Left lobe of liver (tissue), 2 donors: Measurements from ENCODE around the gene GRM4. TPM values are rescaled to one million over a fixed set of nuclear protein-coding genes. Genes with fewer than 3 reads are reported as not detected.

Experiments used
- ATAC-seq: fragments of 200-7000 bp; cut with Tn5 transposase; one replicate; pipeline ENCODE4 v1.9.1; 2020; ENCODE audit warnings: mild to moderate bottlenecking, moderate library complexity
- DNase-seq: peaks from one replicate; pipeline ENCODE4 v3.0.0-alpha.2; 2020; ENCODE audit warnings: low spot score
- total RNA-seq: library from RNA; stranded (reverse); gene quantifications from one replicate; pipeline ENCODE4 v1.2.1, GENCODE V29; 2021
- donor health status: DM: no; HTN: no; CAD: no; lungs with moderate emphysema.
- donor health status: DM: no; HTN: yes; CAD: no.

The GRM4 gene
- total RNA-seq, 1 donor from 2014 or later, result not detected

DNA sequence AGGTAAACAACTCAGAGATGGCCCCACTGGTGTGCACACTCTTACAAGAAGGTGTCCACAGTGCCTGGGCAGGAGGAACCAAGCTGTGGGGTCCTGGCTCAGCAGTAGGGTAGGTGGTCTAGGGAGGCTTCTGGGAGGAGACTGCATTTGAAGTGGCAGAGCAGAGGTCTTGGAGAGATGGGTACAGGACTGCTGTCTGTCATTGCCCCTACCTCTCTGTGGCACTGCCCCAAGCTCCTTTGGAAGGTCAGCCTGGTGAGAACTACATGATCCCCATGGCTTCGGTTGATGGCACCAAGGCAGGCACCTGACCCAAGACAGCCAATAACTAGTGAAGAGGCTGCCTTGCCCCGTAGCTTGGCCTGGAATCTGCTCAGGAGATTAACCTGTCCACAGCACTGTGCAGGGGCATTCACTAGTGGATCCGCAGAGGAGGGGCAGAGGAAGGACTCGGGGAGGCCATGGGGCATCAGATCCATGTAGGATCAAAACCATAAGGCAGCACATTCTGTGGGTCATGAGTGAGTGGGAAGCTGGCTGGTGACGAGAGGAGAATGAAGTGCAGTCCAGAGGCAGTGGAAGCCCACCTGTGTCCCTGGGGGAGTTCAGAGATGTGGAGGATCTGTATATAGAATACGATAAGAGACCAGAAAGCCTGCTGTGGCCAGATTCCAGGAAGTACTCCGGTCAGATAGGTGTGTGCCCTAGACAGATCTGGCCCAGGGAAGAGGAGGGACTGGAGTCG, 162.0 kb downstream of the GRM4 start:
- peak; percentile 41 for DNase-seq
- no peak for ATAC-seq

GRCh38 chr6:33983109-33983716, 162.7 kb downstream of the GRM4 start:
- DNase-seq, result peak; percentile 53
- peak; percentile 78 for ATAC-seq

DNA sequence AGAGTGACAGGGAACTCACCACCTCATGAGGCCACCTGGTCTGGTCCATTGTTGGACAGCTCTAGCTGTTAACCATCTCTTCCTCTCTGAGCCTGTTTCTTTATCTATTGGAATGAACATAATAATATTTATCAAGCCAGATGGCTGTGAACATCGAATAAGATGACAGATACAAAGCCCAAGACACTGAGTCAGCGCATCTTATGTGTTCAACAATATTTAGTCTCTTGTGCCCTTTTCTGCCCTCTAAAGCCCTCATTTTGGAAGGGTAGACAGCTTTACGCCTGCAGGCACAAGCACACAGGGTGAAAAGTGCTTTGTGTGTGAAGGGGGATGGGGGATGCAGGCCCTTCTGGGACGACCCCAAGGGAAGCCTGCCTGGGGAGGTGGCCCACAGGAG, 164.0 kb downstream of the GRM4 start:
- ATAC-seq, result no peak
- DNase-seq, result no peak

GRCh38 chr6:33981421-33981820, 164.5 kb downstream of the GRM4 start:
- no peak for ATAC-seq
- peak; percentile 35 for DNase-seq

- DNase-seq (peak; percentile 41), ATAC-seq (no peak)
These were observed 165.4 kb downstream of the GRM4 start for GRCh38 chr6:33980176-33981175.

GRCh38 chr6:33979750-33980149, 166.1 kb downstream of the GRM4 start:
- DNase-seq, result peak; percentile 33
- ATAC-seq, result no peak

- DNase-seq (peak; percentile 22), ATAC-seq (no peak)
These were observed 167.3 kb downstream of the GRM4 start for GRCh38 chr6:33978412-33979150.

DNA sequence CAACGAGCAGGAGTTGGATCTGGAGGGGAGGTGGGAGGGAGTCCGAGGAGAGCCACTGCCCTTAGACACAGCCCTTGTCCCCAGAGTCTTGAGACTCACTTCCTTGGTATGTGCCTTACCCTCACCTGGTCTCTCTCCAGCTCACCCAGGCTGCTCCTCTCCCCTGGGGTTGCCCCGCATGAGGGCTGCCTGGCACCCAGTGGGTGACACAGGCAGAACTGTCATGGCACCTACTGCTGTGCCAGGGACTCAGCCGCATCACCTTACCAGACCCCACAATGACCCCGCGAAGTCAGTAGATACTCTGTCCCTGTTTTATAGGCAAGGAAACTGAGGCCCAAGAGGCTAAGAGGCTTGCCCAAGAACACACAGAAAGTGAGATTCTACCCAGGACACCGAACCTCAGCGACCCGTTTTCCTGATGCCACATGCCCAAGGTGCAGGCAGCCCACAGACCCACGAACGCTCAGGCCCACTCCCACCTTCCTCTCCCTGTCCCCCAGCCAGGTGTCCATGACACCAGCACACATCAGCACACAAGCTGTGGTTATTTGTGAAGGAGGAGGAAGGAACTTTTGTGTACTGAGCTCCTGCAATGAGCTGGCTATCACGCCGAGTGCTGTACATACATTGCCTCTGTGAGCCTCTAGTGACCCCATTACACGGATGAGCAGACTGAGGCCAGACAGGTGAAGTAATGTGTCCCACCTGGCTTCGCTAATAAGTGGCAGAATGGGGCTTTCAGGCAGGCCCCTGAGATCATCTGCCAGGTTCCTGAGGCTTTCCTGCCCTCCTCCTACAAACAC, 168.1 kb downstream of the GRM4 start:
- DNase-seq, result peak; percentile 34

GRCh38 chr6:33976437-33977360, 169.2 kb downstream of the GRM4 start:
- ATAC-seq, result no peak
- peak; percentile 31 for DNase-seq

More for the DNA sequence above, 168.1 kb downstream of the GRM4 start:
- ATAC-seq, result no peak

DNA sequence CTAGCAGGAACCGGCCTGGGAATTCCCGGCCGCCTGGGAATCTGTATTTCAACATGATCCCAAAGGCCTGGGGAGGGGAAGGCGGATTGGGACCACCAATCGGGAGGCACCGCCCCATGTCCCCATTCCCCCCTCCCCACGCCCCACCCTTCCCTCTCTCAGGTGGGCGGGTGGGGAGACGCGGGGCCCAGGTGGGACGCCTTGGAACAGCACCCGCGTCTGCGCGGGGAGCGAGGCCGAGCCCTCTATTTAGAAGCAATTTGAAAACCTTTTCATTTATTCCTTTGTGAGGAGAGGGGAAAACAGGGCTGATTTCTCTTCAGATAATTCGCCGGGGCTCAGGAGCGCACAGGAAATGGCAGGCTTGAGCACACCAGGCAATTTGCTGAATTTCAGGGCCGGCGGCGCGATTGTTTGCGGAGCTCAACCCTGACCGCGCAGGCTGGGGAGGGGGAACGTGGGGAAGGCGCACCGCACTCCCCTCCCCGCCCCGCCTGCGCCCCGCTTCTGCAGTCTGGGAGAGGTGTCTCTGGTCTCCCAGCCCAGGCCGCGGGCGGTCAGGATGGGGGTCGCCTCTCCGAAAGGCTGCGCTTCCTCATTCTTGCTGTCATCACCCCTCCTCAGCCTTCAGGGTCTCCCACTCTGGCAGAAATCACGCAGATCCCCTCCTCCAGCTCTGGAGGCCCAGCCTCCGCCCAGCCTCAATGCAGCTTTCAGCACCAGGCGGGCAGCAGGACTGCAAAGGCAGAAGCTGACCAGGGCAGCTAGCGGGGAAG, 170.0 kb downstream of the GRM4 start:
- DNase-seq, result peak; percentile 27
- no peak for ATAC-seq

DNA sequence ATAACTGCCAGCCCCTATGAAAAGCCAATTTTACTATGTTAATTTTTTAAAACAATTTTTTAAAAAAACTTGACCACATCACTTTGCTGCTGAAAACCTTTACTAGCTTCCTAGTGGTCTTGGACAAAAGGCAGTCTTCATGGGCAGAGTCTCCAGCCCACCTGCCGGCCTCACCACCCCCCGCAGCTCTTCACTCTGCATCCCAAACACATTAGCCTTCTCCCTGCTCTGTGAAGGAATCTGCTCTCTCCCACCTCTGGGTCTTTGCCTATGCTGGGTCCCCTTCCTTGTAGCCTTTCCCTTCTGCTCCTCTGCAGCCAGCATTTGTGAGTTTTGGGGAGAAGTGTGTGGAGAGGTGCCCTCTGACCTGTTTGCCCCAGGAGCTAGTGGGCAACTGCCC, 171.4 kb downstream of the GRM4 start:
- DNase-seq (peak; percentile 15), ATAC-seq (no peak)

- no peak for ATAC-seq
- DNase-seq, result no peak
These were observed 171.9 kb downstream of the GRM4 start for GRCh38 chr6:33974030-33974429.

GRCh38 chr6:33971580-33971979, 174.3 kb downstream of the GRM4 start:
- DNase-seq (no peak), ATAC-seq (no peak)

Other genes with a start within 250 kb of the GRM4 start
- gene HMGA1, start 90.8 kb upstream of the GRM4 start, total RNA-seq, result 17.4 TPM
- gene SMIM29, start 102.9 kb upstream of the GRM4 start, total RNA-seq, result 6.4 TPM
- 16.6 TPM for gene NUDT3, start 246.6 kb upstream of the GRM4 start, total RNA-seq